DMS53 treated with DMSO at 0.1 percent for 48 hours (cell line): ENCODE data around the gene AQP2.
A peak's percentile ranks its signal among the peaks of the same experiment; 100 is the strongest.

Source experiments
- DNase-seq: peaks from one replicate; lab custom pipeline; 2025; ENCODE audit not compliant: unreplicated experiment; lab: John Stamatoyannopoulos, UW

AQP2 gene

DNA sequence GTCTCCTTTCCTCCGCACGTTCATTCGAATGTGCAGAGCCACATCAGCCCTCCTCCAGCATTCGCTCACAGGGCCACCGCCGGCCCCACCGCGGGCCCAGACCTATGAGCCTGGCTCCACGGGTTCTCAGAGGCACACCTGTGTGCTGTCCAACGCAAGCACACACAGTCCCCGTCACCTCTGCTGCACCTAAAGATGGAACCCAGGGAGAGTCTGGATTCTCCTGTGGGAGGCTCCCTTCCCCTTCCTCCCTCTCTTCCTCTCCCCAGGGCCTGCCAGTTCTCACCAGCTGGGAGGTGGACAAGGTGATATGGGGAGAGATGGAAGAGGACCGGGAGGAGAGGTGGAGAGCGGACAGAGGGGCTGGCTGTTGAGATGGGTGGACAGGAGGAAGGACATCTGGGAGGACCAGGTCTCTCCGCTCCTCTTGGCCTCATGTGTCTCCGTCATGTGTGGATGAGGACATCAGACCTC is 17.3 kb downstream of the AQP2 start:
- DNase-seq, result no peak

DNA sequence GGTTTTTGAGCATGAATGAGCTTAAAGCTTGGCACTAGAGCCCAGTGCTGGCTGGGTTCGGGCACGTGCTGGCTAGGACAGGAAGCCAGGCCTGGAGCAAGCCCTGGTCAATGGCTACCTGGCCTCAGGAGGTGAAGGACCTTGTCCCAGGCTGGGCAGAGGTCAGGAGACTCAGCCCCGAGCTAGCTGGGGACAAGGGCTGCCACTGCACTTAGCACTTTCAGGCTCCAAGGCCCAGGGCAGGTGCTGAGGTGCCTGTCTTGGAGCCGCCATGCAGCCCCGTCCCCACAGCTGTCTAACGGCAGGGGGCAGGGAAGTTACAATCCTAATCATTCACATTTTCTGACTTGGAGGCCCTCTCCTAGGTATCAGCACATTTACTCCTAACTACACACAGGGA is 17.9 kb downstream of the AQP2 start:
- DNase-seq, result no peak

DNA sequence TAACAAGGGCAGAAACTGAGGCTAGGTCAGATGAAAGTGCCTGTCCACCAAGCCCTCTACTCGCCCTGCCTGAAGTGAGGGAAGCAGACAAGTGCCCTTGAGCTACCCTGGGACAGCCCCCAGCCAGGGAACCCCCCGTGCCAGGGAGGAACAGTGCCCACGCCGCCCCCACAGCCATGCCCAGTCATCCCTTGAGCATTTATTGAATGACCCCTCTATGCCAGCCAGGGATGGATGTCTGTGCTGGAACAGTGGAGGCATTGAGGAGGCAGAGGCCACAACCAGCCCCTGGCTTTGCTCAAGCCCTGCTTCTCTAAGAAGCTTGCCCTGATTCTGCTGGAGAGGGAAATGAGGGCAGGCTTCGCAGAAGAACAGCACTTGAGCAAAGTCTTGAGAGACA is 18.5 kb downstream of the AQP2 start:
- no peak for DNase-seq

DNA sequence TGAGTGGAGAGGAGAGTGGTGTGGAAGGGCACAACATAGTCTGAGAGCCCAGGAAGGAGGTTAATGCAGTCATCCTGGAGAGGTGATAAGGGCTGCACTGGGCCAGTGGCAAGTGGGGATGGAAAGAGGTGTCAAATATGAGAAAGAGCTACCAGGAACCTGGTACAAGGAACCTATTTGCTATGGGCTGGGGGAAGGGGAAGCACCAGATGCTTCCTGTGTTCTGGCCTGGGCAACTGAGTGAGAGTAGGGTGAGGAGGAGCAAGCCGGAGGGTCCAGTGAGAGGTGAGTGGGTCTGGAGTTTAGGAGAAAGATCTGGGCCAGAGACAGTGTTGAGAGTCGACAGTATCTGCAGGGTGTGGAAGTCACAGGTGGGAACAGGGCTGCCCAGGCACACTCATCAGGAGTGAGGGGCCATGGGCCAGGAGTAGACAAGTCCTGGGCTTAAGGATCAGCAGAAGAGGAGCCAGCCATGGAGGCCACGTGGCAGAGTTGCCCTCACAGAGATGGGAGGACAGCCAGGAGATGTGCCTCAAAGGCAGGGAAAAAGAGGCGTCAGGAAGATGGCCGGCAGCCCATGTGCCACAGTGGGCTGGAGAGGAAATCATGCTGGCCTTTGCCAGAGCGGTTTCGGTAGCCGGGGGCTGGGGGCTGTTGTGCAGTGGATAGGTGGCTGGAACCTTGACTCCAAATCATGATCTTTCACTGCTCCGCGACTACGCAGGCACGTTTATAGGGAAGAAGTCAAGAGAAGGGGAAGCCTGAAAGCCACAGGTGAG is 19.3 kb downstream of the AQP2 start:
- DNase-seq, result no peak

DNA sequence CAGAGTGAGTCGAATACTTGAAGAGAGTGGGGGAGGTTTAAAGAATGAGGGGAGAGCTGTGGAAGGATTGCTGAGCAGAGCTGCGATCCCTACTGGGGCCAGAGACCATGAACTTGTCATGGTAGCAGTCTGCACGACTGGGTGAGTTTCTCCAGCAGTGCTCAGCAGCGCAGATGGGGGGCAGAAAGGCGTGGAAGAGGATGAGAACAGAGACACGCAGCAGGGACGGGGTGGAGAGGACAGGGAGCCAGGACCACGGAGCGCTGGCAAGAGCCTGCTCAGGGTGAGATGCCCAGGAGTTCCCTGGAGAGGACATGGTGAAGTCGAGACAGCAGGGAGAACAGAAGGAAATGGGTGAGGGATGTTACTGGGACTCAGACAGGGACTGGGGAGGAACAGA is 20.1 kb downstream of the AQP2 start:
- DNase-seq, result no peak

DNA sequence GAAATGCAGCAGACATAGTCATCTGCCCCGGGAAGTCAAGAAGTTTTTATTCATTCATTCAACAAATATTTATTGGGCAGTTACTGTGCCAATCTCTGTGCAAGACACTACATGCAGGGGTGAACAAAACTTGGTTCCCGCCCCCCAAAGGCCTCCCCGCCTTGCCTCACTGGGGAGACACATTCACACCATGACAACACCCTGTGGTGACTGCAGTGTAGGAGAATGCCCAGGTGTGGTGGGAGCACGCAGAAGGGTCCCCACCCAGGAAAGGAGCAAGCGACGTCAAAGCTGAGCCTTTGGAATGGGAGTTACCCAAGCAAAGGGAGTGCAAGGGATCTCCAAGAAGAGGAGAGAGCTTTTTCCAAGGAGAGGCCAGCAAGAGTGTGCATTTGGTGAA is 20.6 kb downstream of the AQP2 start:
- no peak for DNase-seq

DNA sequence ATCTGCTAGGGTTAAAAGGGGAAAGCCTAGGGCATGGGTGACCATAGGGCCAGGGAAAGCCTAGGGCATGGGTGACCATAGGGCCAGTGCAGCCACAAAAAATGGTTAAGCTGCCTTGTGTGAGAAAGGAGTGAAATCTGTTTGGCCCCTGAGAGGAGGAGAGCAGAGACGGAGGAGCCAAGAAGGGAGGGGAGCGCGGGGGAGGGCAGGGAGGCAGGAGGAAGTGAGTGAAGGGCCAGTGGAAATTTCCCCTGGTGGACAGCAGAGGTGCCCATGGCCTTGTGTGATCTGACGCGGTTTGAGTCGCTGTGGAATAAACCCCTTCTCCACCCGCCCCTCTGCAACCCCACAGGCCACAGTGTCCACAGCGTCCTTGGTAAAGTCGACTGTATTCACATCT is 21.6 kb downstream of the AQP2 start:
- DNase-seq, result no peak

DNA sequence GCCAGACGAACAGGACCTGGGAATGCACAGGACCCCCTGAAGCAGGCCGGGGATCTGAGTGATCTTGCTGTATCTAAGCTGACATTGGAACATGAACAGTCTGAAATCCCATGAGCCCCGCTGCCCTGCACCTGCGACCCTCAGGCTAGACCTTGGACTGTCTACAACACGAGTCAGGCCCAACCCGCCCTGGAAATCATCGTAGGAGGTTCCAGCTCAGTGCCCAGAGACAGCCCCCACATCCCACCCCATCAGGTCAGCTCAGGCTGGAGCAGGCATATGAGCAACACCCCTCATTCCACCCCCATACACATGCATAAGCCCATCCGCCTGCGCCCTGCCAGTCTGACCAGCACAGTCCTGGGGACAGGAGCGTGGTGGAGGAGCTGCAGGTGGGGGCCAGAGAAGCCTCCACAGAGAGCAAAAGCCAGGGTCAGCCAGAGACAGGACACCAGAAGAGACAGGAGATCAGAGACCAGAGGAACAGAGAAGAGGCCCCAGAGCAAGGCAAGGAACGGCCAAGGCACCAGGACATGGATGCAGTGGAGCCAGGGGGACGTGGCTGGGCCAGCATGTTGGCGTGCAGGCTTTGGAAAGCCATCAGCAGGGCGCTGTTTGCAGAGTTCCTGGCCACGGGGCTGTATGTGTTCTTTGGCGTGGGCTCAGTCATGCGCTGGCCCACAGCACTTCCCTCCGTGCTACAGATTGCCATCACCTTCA is 22.3 kb downstream of the AQP2 start, which contains the start of gene AQP6:
AQP6 (plus strand) TSS at position 307 of the 720 bp plus-strand sequence; CDS start at position 534, 227 bp downstream.
- no peak for DNase-seq

DNA sequence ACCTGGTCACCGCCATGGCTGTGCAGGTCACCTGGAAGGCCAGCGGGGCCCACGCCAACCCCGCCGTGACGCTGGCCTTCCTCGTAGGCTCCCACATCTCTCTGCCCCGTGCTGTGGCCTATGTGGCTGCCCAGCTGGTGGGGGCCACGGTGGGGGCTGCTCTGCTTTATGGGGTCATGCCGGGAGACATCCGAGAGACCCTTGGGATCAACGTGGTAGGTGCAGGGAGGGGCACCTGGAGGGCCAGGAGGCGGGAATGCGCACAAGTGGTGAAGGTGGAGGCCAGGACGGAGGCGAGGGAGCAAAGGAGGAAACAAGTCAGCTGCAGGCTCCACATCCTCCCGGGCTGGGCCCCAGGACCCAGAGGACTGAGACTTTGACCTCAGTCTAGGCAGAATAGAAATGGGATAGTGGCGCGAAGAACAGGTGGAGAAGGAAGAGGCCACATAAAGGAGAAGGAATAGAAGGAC is 22.9 kb downstream of the AQP2 start:
- no peak for DNase-seq

DNA sequence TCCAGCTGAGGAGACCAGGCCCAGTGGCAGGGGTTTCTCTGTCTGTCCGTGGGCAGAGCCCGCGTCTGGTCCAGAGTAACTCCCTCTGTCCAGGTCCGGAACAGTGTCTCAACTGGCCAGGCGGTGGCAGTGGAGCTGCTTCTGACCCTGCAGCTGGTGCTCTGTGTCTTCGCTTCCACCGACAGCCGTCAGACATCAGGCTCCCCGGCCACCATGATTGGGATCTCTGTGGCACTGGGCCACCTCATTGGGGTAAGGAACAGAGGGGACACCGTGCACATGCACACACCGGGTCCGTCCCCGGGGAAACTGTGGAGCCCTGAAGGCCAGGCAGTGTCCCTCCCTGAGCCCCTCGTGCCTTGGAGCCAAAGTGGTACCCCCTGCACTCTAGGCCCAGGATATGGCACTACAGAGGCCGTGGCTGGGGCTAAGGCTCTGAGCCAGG is 23.7 kb downstream of the AQP2 start:
- peak; percentile 47 for DNase-seq

DNA sequence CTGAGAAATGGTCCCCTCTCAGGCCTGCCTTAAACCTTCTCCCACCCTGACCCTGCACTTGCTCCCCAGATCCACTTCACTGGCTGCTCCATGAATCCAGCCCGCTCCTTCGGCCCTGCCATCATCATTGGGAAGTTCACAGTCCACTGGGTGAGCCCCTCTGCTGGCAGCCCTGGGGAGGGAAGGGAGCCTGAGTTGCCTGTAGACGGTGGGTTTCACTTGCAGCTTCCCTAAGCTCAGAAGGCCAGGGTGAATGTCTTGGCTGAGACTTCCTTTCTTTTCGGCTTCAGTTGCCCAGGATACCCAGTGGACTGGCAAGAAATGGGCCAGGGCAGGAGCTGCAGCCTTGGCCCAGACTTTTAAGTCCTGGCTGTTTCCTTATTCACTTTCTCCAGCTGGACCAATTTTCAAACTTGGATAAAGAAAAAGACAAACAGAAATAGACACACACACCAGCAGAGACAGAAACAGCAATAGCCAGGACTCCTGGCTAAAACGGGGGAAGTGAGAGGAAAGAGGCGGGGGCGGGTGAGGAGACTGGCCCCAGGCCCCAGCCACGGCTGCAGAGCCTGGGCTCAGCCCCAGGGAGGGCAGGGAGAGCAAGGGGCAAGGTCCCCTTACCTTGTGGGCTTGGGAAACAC is 24.3 kb downstream of the AQP2 start:
- DNase-seq, result no peak

DNA sequence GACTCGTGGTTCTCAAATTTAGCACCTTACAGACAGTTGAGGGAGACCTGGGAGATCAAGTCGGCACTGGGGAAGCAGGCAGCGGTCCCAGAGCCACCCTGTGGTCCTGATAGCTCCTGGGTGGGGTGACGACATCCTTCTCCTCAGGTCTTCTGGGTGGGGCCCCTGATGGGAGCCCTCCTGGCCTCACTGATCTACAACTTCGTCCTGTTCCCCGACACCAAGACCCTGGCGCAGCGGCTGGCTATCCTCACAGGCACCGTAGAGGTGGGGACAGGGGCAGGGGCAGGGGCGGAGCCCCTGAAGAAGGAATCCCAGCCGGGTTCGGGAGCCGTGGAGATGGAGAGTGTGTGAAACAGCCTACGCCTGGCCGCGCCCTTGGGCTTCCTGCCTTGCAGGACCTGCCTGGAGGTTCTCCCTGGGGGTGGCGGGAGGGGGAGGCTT is 24.8 kb downstream of the AQP2 start:
- no peak for DNase-seq

DNA sequence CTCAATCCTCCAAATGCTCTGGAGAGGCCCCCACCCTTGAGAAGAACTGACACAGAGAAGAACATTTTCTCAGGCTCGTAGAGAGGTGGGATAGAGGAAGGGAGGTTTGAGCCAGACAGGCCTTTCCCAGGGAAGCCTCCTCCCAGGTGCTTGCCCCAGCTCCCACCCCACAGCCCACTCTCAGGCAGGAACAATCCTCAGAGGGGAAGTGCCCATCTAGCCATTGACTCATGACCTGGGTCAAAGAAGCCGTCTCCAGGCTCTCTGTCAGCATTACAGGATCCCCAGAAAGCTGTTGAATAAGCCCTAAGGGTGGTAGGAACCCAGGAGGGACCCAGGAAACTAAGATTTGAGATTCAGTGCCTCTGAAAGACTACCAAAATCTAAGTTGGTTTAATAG is 26.0 kb downstream of the AQP2 start:
- no peak for DNase-seq

DNA sequence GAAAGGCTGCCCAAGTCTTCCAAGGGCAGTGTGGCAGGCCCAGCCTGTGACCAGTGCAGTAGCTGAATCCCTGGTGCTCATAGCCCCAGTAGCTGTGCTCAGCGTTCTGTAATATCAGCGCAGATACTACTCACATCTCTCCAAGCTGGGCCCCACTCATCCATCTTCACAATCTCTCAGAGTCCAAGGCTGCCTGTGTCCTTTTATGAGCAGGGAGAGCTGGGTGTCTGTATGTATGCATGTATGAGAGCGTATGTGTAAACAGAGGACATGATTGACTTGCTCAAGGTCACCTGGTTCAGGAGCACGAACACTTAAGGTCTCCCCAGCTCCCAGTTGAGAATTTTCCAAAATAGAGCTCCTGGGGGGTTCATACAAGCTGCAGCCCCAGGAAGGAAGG is 27.6 kb downstream of the AQP2 start:
- no peak for DNase-seq

DNA sequence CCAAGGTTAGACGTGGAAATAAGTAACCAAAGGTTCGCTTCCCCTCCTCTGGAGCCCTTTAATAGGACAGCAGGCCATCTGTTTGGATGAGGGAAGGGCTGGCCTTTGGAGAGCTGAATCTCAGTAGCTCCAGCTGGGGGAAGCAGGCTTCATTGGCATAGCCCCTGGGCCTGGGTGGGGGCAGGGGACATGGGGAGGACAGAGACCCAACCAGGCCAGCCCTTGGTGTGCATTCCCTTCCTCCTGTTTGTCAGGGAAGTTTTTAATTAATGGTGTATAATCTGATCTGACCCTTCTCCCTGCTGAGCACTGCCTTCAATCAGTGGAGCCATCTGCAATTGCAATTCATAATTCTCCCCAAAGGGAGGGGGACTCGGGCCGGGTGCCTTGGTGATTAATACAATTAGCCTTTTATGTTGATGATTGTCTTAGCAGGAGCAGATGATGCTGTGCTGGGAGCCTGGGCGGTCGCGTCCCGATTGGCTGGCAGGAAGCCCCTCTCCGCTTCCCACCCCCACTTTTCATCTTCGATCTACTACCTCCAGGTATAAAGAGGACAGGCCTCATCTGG is 28.6 kb downstream of the AQP2 start:
- no peak for DNase-seq

DNA sequence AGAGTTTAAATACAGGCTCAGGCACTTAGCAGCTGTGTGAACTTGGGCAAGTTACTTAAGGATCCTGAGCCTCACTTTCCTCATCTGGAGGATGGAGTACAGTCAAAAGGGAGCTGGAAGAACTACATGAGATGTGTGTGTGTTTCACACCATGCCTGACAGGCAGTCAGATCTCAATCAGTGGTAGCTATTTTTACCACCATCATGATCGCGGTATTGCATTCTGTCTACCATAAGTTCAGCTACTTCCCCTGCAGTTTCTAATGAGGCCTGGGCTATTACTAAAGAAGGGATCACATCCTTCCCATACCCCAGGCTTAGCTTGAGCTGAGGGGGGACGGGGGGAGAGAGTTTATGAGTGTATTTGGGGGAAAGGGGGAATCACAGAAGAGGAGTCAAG is 29.3 kb downstream of the AQP2 start:
- no peak for DNase-seq

DNA sequence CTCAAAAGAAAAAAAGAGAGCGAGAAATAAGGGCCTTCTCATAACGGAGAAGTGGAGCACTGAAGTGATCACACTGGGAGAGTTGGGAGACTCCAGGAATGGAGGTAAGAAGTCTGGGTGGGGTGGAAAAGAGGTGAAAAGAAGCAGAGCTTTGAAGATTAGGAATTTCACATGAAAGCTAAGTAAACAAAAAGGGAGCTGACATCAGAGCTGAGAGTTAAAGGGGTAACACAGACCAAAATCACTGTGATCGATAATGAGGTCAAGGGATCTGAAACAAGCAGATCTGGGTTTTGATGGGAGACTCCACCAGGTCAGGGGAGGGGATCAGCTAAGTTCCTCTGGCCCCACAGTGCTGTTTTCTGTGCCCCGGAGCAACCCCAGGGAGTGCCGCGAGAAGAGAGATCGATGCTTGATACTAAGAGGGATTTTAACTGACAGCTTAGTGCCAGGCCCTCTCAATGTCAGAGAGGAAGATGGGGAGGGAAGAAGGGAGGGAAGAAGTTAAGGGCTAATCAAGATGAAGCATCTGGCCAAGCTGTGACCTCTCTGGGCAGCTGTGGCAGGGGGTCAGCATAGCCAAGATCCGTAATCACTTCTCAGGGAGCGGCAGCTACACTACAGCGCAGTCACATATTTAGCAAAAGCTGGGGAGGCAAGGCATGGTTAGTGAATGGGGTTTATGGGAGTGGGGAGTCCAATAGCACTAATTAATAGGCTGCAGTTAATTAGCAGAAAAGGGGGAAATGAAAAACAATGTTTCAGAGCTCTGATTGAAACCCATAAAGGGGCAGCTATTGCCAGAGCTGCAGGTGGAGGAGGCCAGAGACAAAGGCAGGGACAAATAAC is 30.2 kb downstream of the AQP2 start:
- no peak for DNase-seq

DNA sequence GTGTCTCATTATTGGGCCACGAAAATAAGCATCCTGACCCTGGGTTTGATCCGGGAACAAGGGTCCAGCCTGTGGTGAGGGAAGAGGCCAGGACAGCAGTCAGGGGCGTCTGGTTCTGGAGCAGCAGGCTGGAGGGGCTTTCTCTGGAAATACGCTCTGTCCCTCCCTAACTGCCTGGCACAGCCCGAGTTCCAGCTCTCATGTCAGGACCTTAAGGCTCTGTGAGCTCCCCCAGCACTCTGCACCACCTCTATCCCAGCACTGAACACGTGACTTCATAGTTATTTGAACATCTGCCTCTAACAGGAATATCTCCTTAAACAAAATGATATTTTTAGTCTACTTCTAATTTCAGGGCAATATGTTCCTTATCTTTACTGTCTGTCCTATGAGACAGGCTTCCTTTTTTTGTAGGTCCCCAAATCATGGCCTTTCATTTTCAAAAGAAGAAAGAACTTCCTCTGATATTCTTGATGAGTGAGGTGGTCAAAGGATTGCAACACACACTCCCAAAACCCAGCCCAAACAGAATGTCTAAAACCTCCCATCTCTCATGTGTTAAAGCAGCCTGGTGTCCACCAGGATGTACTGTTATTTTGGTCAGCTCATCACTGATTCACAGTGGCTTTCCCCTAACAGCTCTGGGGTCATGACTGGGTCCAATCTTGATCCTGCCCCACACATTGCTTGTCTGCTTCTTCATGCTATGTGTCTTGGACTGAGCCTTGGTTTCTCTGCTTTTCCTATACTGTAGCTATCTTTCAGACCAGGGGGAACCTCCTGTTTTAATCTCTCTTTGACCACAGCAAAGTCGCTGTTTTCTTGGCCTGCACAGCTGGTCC is 31.9 kb downstream of the AQP2 start:
- DNase-seq, result no peak

DNA sequence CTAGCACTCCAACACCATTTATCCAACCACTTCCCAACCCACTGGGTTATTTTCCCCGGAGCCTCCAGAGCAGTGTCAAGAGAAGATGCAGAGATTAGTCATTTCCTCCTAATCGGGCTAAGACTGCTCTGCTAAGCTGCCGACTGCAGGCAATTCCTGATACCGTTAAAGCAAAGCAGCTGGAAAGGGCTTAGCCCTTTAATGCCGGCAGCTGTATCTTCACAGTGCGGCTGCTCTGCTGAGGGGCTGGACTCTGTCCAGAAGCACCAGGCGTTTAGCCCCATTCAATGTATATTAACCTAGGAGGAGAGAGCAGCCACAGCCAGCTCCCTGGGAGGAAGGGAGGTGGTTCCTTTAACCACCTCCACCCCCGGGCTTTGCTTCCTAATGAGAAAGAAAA is 33.4 kb downstream of the AQP2 start:
- no peak for DNase-seq
